GM15510 (cell line): ENCODE results near the gene CALN1.
"Not testable (repeated sequence)": the region's sequence is repeated elsewhere in the genome, so short reads cannot be mapped to it uniquely, and the experiment has no call there.

Experiments used
- POLR2A ChIP-seq: IDR thresholded peaks from 3 replicates; pipeline ENCODE4 v1.6.1; 2011; ENCODE audit warnings: borderline replicate concordance; ENCODE audit not compliant: insufficient read length; ENCODE audit errors: extremely low read depth

CALN1 gene

DNA sequence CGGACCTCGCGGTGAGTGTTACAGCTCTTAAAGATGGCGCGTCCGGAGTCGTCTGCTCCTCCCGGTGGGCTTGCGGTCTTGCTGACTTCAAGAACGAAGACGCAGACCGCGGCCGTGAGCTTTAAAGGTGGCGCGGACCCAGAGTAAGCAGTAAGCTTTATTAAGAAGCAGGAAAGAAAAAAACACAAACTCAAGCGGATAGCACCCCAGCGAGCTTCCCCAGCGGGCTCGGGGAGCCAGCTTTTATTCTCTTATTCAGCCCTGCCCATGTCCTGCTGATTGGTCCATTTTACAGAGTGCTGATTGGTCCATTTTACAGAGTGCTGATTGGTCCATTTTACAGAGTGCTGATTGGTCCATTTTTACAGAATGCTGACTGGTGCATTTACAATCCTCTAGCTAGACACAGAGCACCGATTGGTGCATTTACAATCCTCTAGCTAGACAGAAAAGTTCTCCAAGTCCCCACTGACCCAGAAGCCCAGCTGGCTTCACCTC lies at the start of gene CALN1:
Gene CALN1 (minus strand): TSS at position 218 of the 498 bp plus-strand sequence.
- not testable (repeated sequence) for TF ChIP-seq POLR2A

DNA sequence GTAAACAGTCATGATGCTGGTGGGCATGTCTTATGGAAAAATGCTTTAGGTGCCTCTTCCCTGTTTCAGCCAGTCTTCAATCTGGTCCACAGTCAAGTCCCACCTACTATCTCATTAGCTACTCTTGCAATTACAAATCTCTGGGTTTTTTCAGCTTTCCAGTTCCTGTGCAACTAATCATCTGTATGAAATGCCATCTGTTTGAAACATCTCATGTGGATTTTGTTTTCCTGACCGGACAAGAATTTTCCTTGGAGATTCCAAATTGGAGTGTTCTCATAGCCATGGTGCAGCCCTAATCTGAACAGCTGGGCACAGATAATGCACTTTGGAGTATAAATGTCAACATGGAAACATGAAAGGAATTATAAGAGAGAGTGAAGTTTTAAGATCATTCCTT lies 41.3 kb upstream of the CALN1 start:
- TF ChIP-seq POLR2A, result no peak

DNA sequence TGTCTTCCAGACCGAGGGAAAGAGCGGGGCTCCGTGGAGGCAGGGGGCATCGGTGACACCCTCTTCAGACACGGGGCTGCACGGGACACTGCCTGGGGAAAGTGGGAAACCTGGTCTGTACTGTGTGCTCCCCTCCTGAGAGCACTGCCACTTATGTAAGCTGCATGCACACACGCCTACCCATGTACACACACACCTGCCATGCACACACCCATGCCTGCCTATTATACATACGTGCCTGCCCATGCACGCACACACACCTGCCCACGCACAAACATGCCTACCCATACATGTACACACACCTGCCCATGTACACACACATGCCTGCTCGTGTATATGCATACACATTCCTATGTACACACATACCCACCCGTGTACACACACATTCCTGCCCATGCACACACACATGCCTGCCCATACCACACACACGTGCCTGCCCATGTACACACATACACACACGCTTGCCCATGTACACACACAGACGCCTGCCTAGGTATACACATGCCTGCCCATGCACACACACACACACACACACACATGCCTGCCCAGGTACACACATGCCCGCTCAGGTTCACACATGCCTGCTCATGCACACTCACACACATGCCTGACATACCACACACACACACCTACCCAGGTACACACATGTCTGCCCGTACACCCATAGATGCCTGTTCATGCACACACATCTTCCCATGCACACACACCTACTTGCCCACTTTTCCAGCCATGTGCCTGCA lies 35.5 kb upstream of the CALN1 start:
- no peak for TF ChIP-seq POLR2A

DNA sequence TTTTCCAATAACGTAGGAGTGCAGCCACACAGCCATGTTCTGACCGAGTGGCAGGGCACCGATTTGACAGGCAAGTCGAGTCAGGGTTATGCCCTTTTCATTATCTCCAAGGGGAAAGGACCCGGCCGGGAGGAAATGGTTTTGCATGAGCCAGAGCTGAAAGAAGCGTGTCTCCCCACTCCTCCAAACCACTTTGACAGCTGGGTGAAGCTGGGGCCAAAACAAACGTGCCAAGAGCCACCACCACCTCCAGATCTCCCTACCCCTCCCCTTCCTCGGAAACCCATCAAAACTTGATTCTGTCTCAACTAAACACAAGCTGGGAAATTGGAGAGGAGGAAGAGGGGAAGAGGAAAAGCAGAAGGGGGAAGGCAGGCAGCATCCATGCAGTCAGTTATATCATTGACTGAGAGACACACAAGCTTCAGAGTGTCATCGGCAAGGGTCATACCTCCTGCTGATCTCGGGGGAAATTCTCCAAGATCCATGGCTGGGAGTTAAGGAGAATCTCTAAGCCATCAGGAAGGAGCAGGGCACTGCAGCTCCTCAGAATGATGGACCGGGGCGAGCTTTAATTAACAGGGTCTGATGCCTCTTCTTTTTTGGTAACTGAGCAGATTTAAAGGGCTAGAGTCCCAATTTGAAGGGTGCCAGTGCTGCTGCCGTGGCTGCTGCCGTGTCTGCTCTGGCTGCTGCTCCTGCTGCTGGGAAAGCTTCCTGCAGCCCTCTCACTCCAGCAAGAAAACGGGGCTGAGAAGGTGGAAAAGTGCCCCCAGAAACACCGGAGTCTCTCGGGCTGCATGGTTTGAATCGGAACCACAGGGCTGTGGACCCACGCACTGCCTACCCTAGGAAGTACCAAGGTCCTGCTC lies 34.7 kb upstream of the CALN1 start:
- no peak for TF ChIP-seq POLR2A

DNA sequence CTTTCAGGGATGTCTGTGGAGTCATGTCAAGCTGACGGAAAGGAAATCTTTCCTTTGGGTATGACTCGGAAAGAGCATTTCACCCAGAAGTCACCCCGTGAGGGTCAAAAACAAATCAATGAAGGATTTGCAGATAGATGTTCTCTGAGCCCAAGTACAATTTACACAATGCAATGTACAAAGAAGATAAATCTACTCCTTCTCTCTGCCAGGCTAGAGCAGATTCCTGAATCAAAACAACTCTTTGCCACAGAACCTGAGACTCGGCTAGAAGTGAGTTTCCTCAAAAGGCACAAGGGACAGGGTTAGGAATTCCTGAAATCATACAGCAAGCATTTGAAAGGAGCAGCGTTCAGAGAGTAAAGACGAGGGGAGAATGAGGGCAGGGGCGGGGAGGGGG lies 34.0 kb upstream of the CALN1 start:
- TF ChIP-seq POLR2A, result no peak

DNA sequence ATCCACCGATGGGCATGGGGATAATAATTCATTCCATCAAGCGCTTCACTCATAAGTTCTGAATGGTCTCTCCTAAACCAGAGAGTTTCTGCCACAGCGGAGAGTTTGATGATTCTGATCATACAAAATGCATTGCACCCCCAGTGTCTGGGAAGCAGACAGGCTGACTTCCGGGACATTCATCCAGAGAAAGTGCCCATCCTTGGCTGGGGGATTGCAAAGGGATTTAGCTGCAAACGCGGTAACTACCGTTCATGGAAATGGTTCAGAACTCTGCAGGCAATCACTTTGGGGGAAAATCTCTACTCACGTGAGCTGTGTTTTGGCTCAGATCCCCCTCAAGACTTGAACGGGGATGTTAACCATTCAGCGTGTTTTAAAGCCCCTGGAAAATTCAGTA lies 33.4 kb upstream of the CALN1 start:
- no peak for TF ChIP-seq POLR2A

DNA sequence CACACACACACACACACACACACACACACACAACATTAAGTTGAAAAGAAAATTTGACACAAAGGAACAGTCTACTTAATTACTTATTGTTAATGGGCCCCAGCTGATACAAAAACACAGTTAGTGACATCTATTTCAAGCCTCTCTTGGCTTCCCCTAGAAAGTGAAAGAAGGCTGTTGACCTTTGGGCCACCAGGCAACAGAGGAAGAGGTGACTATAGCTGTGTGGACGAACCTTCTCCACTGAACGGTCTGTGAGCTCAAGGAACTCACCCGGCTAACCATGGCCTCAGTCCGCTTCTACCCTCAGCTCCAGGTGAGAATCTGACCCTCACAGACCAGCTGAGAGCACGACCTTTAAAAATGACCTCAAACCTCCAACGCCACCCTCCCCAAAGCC lies 32.9 kb upstream of the CALN1 start:
- TF ChIP-seq POLR2A, result no peak

DNA sequence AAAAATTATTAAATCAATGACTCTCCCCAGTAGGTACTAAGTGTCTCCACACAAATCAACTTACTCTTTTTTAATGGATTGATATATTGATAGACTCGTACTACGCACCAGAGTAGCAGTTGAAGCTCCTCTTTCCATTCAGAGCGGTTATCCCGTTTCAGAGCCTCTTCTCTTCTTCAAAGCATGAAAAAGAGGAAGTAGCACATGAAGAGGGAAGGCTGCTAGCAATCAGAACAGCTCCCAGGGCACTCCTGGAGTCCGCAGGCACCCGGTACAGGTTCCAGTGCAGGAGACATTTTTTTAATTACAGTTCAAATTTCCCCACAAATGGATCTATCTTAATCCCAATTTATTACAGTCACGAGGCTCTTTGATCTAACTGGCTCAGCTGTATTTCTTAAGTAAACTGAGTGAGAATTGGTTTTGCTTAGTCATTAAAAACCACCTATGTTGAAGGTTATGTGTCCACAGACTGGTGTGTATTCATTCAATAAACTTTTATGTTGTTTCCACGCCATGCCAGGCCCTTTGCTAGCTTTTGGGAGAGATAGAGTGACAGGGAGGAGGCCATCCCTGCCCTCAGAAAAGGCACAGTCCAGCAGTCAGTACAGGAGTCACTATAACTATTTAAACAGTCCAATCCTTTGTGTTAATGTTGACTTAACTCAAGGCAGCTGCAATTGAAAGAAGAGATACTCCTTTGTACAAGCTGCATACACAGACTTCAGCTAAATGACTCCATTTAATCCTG lies 32.1 kb upstream of the CALN1 start:
- TF ChIP-seq POLR2A, result no peak

DNA sequence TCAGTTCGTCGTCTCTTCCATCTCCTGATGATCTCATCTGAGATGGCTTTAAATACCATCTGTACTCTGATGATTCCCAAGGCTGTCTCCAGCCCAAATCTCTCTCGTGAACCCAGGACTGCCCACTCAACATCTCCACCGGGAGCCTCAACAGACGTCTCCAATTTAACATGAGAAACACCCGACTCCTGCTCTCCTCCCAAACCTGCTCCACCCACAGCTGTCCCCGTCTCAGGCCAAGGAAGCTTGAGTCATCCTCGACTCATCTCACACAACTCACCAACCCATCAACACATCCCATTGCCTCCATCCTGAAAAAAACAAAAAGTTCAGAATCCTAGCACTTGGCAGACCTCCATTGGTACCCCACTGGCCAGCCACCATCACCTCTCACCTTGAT lies 29.7 kb upstream of the CALN1 start:
- no peak for TF ChIP-seq POLR2A

DNA sequence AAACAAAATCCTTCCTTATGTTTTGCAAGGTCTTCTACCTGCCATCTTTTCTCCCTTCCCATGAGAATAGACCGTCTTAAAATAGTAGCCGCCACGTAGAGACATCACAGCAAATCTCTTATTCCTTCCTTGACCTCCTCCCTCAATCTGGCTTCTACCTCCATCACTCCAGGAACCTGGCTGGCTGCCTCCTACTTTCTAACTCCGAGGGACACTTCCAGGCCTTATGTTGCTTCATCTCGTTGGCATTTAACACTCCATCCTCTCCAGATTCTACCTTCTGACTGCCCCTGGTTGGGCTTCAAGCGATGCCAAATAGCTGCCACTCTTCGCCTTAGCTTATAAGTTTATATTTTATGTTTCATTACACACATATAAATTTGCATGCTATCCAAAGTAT lies 26.4 kb upstream of the CALN1 start:
- TF ChIP-seq POLR2A, result no peak

DNA sequence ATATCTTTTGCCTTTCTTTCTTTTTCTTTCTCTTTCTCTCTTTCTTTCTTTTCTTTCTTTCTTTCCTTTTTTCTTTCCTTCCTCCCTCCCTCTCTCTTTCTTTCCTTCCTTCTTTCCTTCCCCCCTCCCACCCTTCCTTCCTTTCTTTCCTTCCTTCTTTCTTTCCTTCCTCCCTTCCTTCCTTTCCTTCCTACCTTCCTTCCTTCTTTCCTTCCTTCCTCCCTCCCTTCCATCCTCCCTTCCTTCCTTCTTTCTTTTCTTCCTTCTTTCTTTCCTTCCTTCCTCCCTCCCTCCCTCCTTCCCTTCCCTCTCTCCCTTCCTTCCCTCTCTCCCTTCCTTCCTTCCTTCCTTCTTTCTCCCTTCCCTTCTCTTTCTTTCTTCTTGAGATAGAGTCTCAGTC lies 25.5 kb upstream of the CALN1 start:
- TF ChIP-seq POLR2A, result no peak

DNA sequence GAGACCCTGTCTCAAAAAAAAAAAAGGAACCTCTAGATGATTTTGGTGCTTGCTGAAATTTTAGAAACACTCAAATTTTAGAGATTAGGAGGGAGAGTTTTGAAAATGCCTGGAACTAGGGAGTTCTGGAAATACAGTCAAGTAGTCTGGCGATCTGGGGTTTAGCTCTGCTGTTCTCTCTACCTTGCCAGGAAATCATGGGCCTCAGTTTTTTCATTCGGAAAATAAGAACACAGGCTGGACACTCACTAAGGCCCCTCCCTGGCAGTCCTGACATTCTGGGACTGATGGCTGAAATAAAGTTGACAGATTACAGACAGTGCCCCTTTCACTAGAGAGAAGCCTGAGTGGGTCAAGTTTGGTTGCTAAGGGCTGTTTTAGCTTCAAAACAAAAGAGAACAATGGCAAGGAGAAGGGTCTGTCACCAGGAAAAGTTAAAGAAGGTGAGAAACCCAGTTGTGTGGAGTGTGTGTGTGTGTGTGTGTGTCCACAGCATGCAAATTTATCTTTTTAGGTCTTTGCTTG lies 25.0 kb upstream of the CALN1 start:
- no peak for TF ChIP-seq POLR2A

DNA sequence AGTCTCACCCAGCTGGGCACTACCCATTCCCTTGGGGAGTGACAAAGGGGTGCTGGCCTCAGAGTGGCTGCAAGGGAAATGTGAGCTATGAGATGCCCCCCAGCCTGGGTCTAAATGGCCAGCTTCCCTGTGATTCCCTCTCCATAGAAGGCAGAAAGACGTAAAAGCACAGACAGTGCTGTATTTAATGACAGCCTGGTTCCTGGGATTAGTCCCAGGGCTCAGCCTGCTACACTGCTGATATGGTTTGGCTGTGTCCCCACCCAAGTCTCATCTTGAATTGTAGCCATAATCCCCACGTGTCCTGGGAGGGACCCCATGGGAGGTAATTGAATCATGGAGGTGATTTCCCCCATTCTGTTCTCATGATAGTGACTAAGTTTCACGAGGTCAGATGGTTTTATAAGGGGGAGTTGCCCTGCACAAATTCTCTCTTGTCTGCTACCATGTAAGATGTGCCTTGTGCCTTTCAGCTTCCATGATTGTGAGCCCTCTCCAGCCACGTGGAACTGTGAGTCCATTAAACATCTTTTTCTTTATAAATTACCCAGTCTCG lies 23.9 kb upstream of the CALN1 start:
- TF ChIP-seq POLR2A, result no peak

DNA sequence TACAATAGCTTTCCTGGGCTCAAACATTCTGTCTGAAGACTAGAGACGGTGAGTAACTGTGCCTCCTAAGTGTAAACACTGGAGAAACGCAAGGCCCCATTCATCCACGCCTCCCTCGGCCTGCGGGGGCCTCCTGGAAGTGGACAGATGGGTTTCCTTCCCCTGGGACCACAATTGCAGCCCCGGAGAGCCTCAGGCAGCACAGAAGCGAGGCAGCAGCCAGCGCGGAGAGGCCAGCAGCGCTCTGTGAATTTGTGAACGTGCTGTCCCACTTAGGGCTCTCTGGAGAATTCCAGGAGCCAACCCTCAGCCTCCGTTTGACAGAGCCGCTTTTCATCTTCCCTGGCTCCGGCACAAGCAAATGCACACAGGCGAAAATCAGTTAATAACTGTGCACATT lies 23.2 kb upstream of the CALN1 start:
- TF ChIP-seq POLR2A, result no peak
